Measurements from ENCODE around the gene FLNB. TPM values are rescaled to one million over a fixed set of nuclear protein-coding genes. Genes with fewer than 3 reads are reported as not detected.

Gene FLNB
- polyA plus RNA-seq, 1 donor from 2014 or later, result 10.3 TPM

- Histone ChIP-seq H3K36me3 (ENCODE audit: insufficient read depth, low read length) (no peaks in the 10 kb centered on the region), H2AFZ (ENCODE audit: low read depth, low read length) (no peak overlapping the region), H3K9ac (ENCODE audit: low read length) (no peak overlapping the region), H3K4me2 (ENCODE audit: low read length) (no peak overlapping the region), H3K27me3 (ENCODE audit: insufficient read depth, low read depth, low read length) (no peaks in the 10 kb centered on the region), H3F3A (ENCODE audit: insufficient read depth, low read length, poor library complexity, severe bottlenecking) (no peaks in the 10 kb centered on the region), H3K9me3 (ENCODE audit: low read length) (no peaks in the 10 kb centered on the region), H3K9me2 (ENCODE audit: insufficient read depth, low read length) (no peaks in the 10 kb centered on the region), H4K20me1 (ENCODE audit: insufficient read depth) (no peaks in the 10 kb centered on the region), H3K4me3 (ENCODE audit: low read length) (no peak overlapping the region), H3K79me2 (replicated peaks; ENCODE audit: insufficient read depth, low read length) (peaks cover 6% of the 10 kb centered on the region), H3K27ac (ENCODE audit: low read length) (no peak overlapping the region)
- TF ChIP-seq REST (IDR thresholded peaks at IDR 0.05; ENCODE audit: borderline replicate concordance) (no peak), CTCF (IDR thresholded peaks at IDR 0.05; ENCODE audit: poor library complexity, severe bottlenecking) (no peak), EP300 (conservative IDR thresholded peaks at IDR 0.05; ENCODE audit: poor library complexity, severe bottlenecking) (no peak), SMC3 (conservative IDR thresholded peaks at IDR 0.05; ENCODE audit: poor library complexity) (no peak), POLR2AphosphoS5 (IDR thresholded peaks at IDR 0.05) (no peak)
Observed at GRCh38 chr3:58013099-58013498, 4.9 kb downstream of the FLNB start.

GRCh38 chr3:58013973-58014649 is 5.9 kb downstream of the FLNB start:
- Histone ChIP-seq H3K9me3 (ENCODE audit: low read length) (no peaks in the 10 kb centered on the region), H3K36me3 (ENCODE audit: insufficient read depth, low read length) (no peaks in the 10 kb centered on the region), H4K20me1 (ENCODE audit: insufficient read depth) (no peaks in the 10 kb centered on the region), H3K27me3 (ENCODE audit: insufficient read depth, low read depth, low read length) (no peaks in the 10 kb centered on the region), H3K4me2 (ENCODE audit: low read length) (no peak overlapping the region), H3K79me2 (replicated peaks; ENCODE audit: insufficient read depth, low read length) (peaks cover 6% of the 10 kb centered on the region), H2AFZ (ENCODE audit: low read depth, low read length) (no peak overlapping the region), H3K9ac (ENCODE audit: low read length) (no peak overlapping the region), H3K9me2 (ENCODE audit: insufficient read depth, low read length) (no peaks in the 10 kb centered on the region), H3F3A (ENCODE audit: insufficient read depth, low read length, poor library complexity, severe bottlenecking) (no peaks in the 10 kb centered on the region), H3K27ac (ENCODE audit: low read length) (no peak overlapping the region), H3K4me3 (ENCODE audit: low read length) (no peak overlapping the region)
- TF ChIP-seq CTCF (IDR thresholded peaks at IDR 0.05; ENCODE audit: poor library complexity, severe bottlenecking) (no peak), RAD21 (conservative IDR thresholded peaks at IDR 0.05) (no peak), EP300 (conservative IDR thresholded peaks at IDR 0.05; ENCODE audit: poor library complexity, severe bottlenecking) (no peak), EZH2 (IDR thresholded peaks at IDR 0.05; ENCODE audit: borderline replicate concordance, insufficient read depth, low read length, poor library complexity, severe bottlenecking) (no peak), REST (IDR thresholded peaks at IDR 0.05; ENCODE audit: borderline replicate concordance) (no peak), SMC3 (conservative IDR thresholded peaks at IDR 0.05; ENCODE audit: poor library complexity) (no peak), POLR2AphosphoS5 (IDR thresholded peaks at IDR 0.05) (no peak), TAF1 (IDR thresholded peaks at IDR 0.05; ENCODE audit: low read depth) (no peak), MXI1 (conservative IDR thresholded peaks at IDR 0.05; ENCODE audit: poor library complexity, severe bottlenecking) (no peak)
